H1 (cell line): ENCODE data around the gene CCDC73. TPM values are rescaled to one million over a fixed set of nuclear protein-coding genes. Genes with fewer than 3 reads are reported as not detected.

ENCODE experiments used
- CTCF ChIA-PET: fragments of 300-600 bp; sonication (Branson Sonifier 250); formaldehyde crosslinking; loops from one replicate; lab custom pipeline; 2021; ENCODE audit not compliant: partially characterized antibody; lab: Charles Lee
- POLR2A ChIA-PET: fragments of 300-600 bp; sonication (Branson Sonifier 250); formaldehyde crosslinking; loops from one replicate; lab custom pipeline; 2021; ENCODE audit warnings: inconsistent platforms; ENCODE audit not compliant: partially characterized antibody; lab: Charles Lee
- DNase-seq, 2 experiments: peaks; one replicate each; pipeline versions ENCODE4 v3.0.0 to v3.0.0-alpha.2; 2010 to 2022; ENCODE audit warnings: low spot score in 2 of 2, low read depth in 1 of 2, mixed read lengths in 1 of 2
- FAIRE-seq: peaks from 2 replicates; lab custom pipeline; 2011; peaks lifted over from hg19 to GRCh38; lab: Jason Lieb, UNC
- H2AFZ ChIP-seq: 2 replicates; pipeline ENCODE4 v1.8.1; 2012; ENCODE audit warnings: low read length, inconsistent platforms
- H2AK5ac ChIP-seq: 2 replicates; pipeline ENCODE4 v1.6.1; 2013; ENCODE audit warnings: low read depth, low read length
- H2BK120ac ChIP-seq: replicated peaks from 2 replicates; pipeline ENCODE3; 2013; ENCODE audit warnings: low read depth, low read length, inconsistent platforms
- H2BK12ac ChIP-seq: 2 replicates; pipeline ENCODE4 v1.6.1; 2013; ENCODE audit warnings: low read depth, low read length
- H2BK15ac ChIP-seq: 2 replicates; pipeline ENCODE4 v1.6.1; 2013; ENCODE audit warnings: low read length
- H2BK20ac ChIP-seq: 2 replicates; pipeline ENCODE4 v1.6.1; 2013; ENCODE audit warnings: low read length
- H2BK5ac ChIP-seq: 2 replicates; pipeline ENCODE4 v1.6.1; 2013; ENCODE audit warnings: low read depth, low read length
- H3K14ac ChIP-seq: 2 replicates; pipeline ENCODE4 v1.6.1; 2013; ENCODE audit warnings: inconsistent platforms; ENCODE audit not compliant: insufficient read length
- H3K18ac ChIP-seq: 2 replicates; pipeline ENCODE4 v1.6.1; 2013; ENCODE audit warnings: low read length; ENCODE audit errors: extremely low read depth
- H3K23ac ChIP-seq: 2 replicates; pipeline ENCODE4 v1.6.1; 2013; ENCODE audit warnings: inconsistent platforms; ENCODE audit not compliant: insufficient read length
- H3K23me2 ChIP-seq: 2 replicates; pipeline ENCODE4 v1.6.1; 2013; ENCODE audit warnings: low read depth, low read length
- H3K27ac ChIP-seq: 2 replicates; pipeline ENCODE4 v1.6.1; 2011; ENCODE audit warnings: low read depth, low read length, inconsistent platforms
- H3K27me3 ChIP-seq, 4 experiments: replicated peaks in 1 of 4; 1 replicate in 1 of 4; 2 replicates in 3 of 4; pipeline versions ENCODE4 v1.6.1 to v1.8.1; 2011 to 2013; ENCODE audit warnings: low read length in 3 of 4, mild to moderate bottlenecking in 3 of 4, inconsistent platforms in 2 of 4, mixed read lengths in 2 of 4, moderate library complexity in 1 of 4; ENCODE audit not compliant: control insufficient read depth in 3 of 4, insufficient read depth in 3 of 4; ENCODE audit errors: extremely low read depth in 1 of 4
- H3K36me3 ChIP-seq, 4 experiments: 2 replicates each; pipeline versions ENCODE4 v1.6.1 to v1.8.1; 2011 to 2013; ENCODE audit warnings: mild to moderate bottlenecking in 4 of 4, low read length in 3 of 4, moderate library complexity in 2 of 4, control low read depth in 1 of 4, inconsistent platforms in 1 of 4; ENCODE audit not compliant: insufficient read depth in 4 of 4, control insufficient read depth in 2 of 4
- H3K4ac ChIP-seq: replicated peaks from 2 replicates; pipeline ENCODE3; 2013; ENCODE audit warnings: low read length, low read depth, mixed read lengths, inconsistent platforms; ENCODE audit not compliant: insufficient read length
- H3K4me1 ChIP-seq, 4 experiments: replicated peaks in 1 of 4; 1 replicate in 1 of 4; 2 replicates in 3 of 4; pipeline versions ENCODE4 v1.6.1 to v1.8.1; 2011 to 2013; ENCODE audit warnings: low read length in 3 of 4, inconsistent platforms in 2 of 4, mixed read lengths in 1 of 4; ENCODE audit not compliant: insufficient read depth in 4 of 4, control insufficient read depth in 3 of 4
- H3K4me2 ChIP-seq, 2 experiments: 2 replicates each; pipeline versions ENCODE4 v1.6.1 to v1.8.1; 2011 to 2013; ENCODE audit warnings: low read depth in 2 of 2, low read length in 2 of 2, control low read depth in 1 of 2, inconsistent platforms in 1 of 2, mild to moderate bottlenecking in 1 of 2; ENCODE audit not compliant: insufficient read depth in 1 of 2
- H3K4me3 ChIP-seq, 4 experiments: fragments of 200-600, 300-600 bp in 1 of 4; sonication (generic), shearing (Covaris generic), sonication (Bioruptor Twin) in 1 of 4; 2 replicates each; pipeline versions ENCODE4 v1.5.1 to v1.8.1; 2011 to 2016; ENCODE audit warnings: low read length in 4 of 4, low read depth in 3 of 4, control low read depth in 2 of 4, inconsistent platforms in 2 of 4, mild to moderate bottlenecking in 2 of 4, mixed read lengths in 1 of 4, moderate library complexity in 1 of 4; ENCODE audit not compliant: insufficient read depth in 2 of 4; ENCODE audit errors: extremely low read depth in 1 of 4
- H3K56ac ChIP-seq: replicated peaks from 2 replicates; pipeline ENCODE3; 2013; ENCODE audit warnings: low read depth, mild to moderate bottlenecking, mixed read lengths, low read length, inconsistent platforms; ENCODE audit not compliant: insufficient read length
- H3K79me1 ChIP-seq: 2 replicates; pipeline ENCODE4 v1.6.1; 2013; ENCODE audit warnings: low read depth, low read length, control low read depth
- H3K79me2 ChIP-seq, 2 experiments: 2 replicates each; pipeline versions ENCODE4 v1.6.1 to v1.8.1; 2012 to 2013; ENCODE audit warnings: low read length in 2 of 2, mild to moderate bottlenecking in 2 of 2, inconsistent platforms in 1 of 2; ENCODE audit not compliant: insufficient read depth in 2 of 2, control insufficient read depth in 1 of 2
- H3K9ac ChIP-seq, 4 experiments: replicated peaks in 1 of 4; 1 replicate in 1 of 4; 2 replicates in 3 of 4; pipeline versions ENCODE4 v1.6.1 to v1.8.1; 2011 to 2013; ENCODE audit warnings: low read depth in 3 of 4, low read length in 3 of 4, control low read depth in 2 of 4, mild to moderate bottlenecking in 2 of 4, moderate library complexity in 2 of 4, inconsistent platforms in 1 of 4; ENCODE audit errors: extremely low read depth in 1 of 4
- H3K9me3 ChIP-seq, 2 experiments: 2 replicates each; pipeline versions ENCODE4 v1.6.1 to v1.8.1; 2012 to 2013; ENCODE audit warnings: mild to moderate bottlenecking in 2 of 2, moderate library complexity in 2 of 2, control low read depth in 1 of 2, inconsistent platforms in 1 of 2, low read depth in 1 of 2, low read length in 1 of 2, mixed read lengths in 1 of 2; ENCODE audit not compliant: insufficient read depth in 2 of 2
- H4K20me1 ChIP-seq, 2 experiments: replicated peaks in 1 of 2; 2 replicates each; pipeline versions ENCODE3 to v1.8.1; 2011 to 2013; ENCODE audit warnings: inconsistent platforms in 2 of 2, low read length in 2 of 2, mild to moderate bottlenecking in 1 of 2; ENCODE audit not compliant: insufficient read depth in 2 of 2, control insufficient read depth in 1 of 2
- H4K5ac ChIP-seq: 2 replicates; pipeline ENCODE4 v1.6.1; 2013; ENCODE audit warnings: low read length, low read depth, mixed read lengths, inconsistent platforms; ENCODE audit not compliant: insufficient read length
- H4K8ac ChIP-seq: 2 replicates; pipeline ENCODE4 v1.8.0; 2013; ENCODE audit warnings: mild to moderate bottlenecking, moderate library complexity, low read length, inconsistent platforms; ENCODE audit not compliant: insufficient read depth; ENCODE audit errors: extremely low read depth
- H4K91ac ChIP-seq: replicated peaks from 2 replicates; pipeline ENCODE3; 2013; ENCODE audit warnings: low read length, mixed read lengths, inconsistent platforms; ENCODE audit not compliant: insufficient read length
- CBX8 ChIP-seq: fragments of 300-800, 300-1000 bp; sonication (generic); IDR thresholded peaks from 2 replicates; pipeline ENCODE4 v1.7.1; 2016; ENCODE audit warnings: low read depth, low read length, borderline replicate concordance
- CEBPB ChIP-seq: IDR thresholded peaks from 2 replicates; pipeline ENCODE4 v1.6.1; 2012; ENCODE audit warnings: low read depth, low read length
- EP300 ChIP-seq, 2 experiments: IDR thresholded peaks; 1 replicate in 1 of 2; 2 replicates in 1 of 2; pipeline ENCODE4 v1.6.1; 2011 to 2012; ENCODE audit warnings: low read depth in 2 of 2, low read length in 2 of 2, mild to moderate bottlenecking in 2 of 2, borderline replicate concordance in 1 of 2, inconsistent platforms in 1 of 2, moderate library complexity in 1 of 2
- EZH2 ChIP-seq: fragments of 200-600 bp; sonication (generic); IDR thresholded peaks from 2 replicates; pipeline ENCODE4 v1.7.1; 2012; ENCODE audit warnings: low read depth, mild to moderate bottlenecking, moderate library complexity, low read length, inconsistent platforms; ENCODE audit not compliant: severe bottlenecking
- KDM1A ChIP-seq: fragments of 200-600, 300-600 bp; sonication (generic); IDR thresholded peaks from 2 replicates; pipeline ENCODE4 v1.7.1; 2016; ENCODE audit warnings: mild to moderate bottlenecking, low read length, borderline replicate concordance
- POLR2A ChIP-seq, 2 experiments: IDR thresholded peaks; 1 replicate in 1 of 2; 2 replicates in 1 of 2; pipeline ENCODE4 v1.6.1; 2011; ENCODE audit warnings: low read depth in 2 of 2, low read length in 2 of 2, mild to moderate bottlenecking in 2 of 2; ENCODE audit errors: control extremely low read depth in 1 of 2
- POU5F1 ChIP-seq: IDR thresholded peaks from 2 replicates; pipeline ENCODE4 v1.6.1; 2011; ENCODE audit warnings: low read depth, mild to moderate bottlenecking, low read length, moderate library complexity
- RAD21 ChIP-seq, 2 experiments: IDR thresholded peaks in 1 of 2; conservative IDR thresholded peaks in 1 of 2; 2 replicates each; pipeline ENCODE4 v1.6.1; 2011; ENCODE audit warnings: low read depth in 2 of 2, low read length in 2 of 2, improper control_type of control experiment in 1 of 2, inconsistent platforms in 1 of 2, mild to moderate bottlenecking in 1 of 2, moderate library complexity in 1 of 2
- RFX5 ChIP-seq: IDR thresholded peaks from 2 replicates; pipeline ENCODE4 v1.6.1; 2011; ENCODE audit warnings: low read depth, low read length, improper control_type of control experiment, borderline replicate concordance
- RXRA ChIP-seq: IDR thresholded peaks from 2 replicates; pipeline ENCODE4 v1.6.1; 2011; ENCODE audit warnings: low read depth, mild to moderate bottlenecking, low read length, moderate library complexity; ENCODE audit not compliant: insufficient read depth
- SP4 ChIP-seq: IDR thresholded peaks from 2 replicates; pipeline ENCODE4 v1.6.1; 2012; ENCODE audit warnings: low read length, inconsistent platforms
- SUZ12 ChIP-seq: fragments of 200-600 bp; sonication (generic); IDR thresholded peaks from 2 replicates; pipeline ENCODE4 v1.6.1; 2012; ENCODE audit warnings: mild to moderate bottlenecking, inconsistent platforms, low read length, moderate library complexity, mixed read lengths
- WGBS, 2 experiments: shearing (Covaris generic) in 1 of 2; methylation state at CpG; one replicate each; pipeline versions ENCODE4 v1.1.6 to v1.1.7; 2013 to 2015; ENCODE audit warnings: low lambda C conversion rate in 2 of 2, mixed read lengths in 2 of 2, inconsistent platforms in 1 of 2, low coverage in 1 of 2, missing lambda C conversion rate in 1 of 2; ENCODE audit not compliant: insufficient replicate concordance in 2 of 2, insufficient coverage in 1 of 2, insufficient read length in 1 of 2; ENCODE audit errors: extremely low coverage in 1 of 2, missing lambda C conversion rate in 1 of 2; 5-methylcytosine and 5-hydroxymethylcytosine counted together
- polyA plus RNA-seq, 7 experiments: library from polyadenylated mRNA; depleted of rRNA in 3 of 7; stranded (reverse) in 5 of 7; unstranded in 2 of 7; fragments of >200 nt in 5 of 7; fragments of 200-250 nt in 2 of 7; gene quantifications; 1 replicate in 5 of 7; 2 replicates in 1 of 7; 4 replicates in 1 of 7; pipeline versions ENCODE4 v1.2.1 to v1.2.3, GENCODE V29; 2011 to 2013; ENCODE audit warnings: missing spikeins in 2 of 7, mixed read lengths in 2 of 7
- total RNA-seq: library from RNA; stranded (reverse); fragmentation: NEBNext Ultra II Directional; extraction: Animal tissue kit (Norgen Biotek cat#: 25700); gene quantifications from 2 replicates; pipeline ENCODE4 v1.2.1, GENCODE V29; 2021

CCDC73 gene
- total and polyA plus RNA-seq, 2 of the 8 experiments (the other 6 are each of a cell fraction or from before 2014, with no cell fraction given) = not detected

GRCh38 chr11:32580967-32581366 is 213.5 kb downstream of the CCDC73 start:
- FAIRE-seq (no peak), DNase-seq (no peak)
- WGBS, 2 experiments = 75% methylated on average over 2 of the region's 2 CpGs; no CpG with 5 or more reads in 1 of the 2 experiments
- Histone ChIP-seq H3K23ac (no peak overlapping the region), H3K36me3 (no peaks in the 10 kb centered on the region), H3K27me3 (no peaks in the 10 kb centered on the region), H3K14ac (no peak overlapping the region), H3K4me3 (no peak overlapping the region), H3K18ac (peak overlapping the region; percentile 1; the same call in 1 of the 2 replicates), H3K23me2 (peaks cover 5% of the 10 kb centered on the region; the same call in 1 of the 2 replicates), H4K8ac (no peak overlapping the region), H3K9me3 (no peaks in the 10 kb centered on the region), H3K79me1 (no peaks in the 10 kb centered on the region; the same call in none of the 2 replicates), H3K27ac (no peak overlapping the region), H3K4ac (no peak overlapping the region), H2BK20ac (no peak overlapping the region), H3K79me2 (peaks cover 22 to 23% of the 10 kb centered on the region in 2 experiments), H2BK5ac (no peak overlapping the region), H4K20me1 (peaks cover 0 to 5% of the 10 kb centered on the region in 2 experiments), H4K91ac (no peak overlapping the region), H3K4me1 (peaks cover 0 to 2% (median under 1%) of the 10 kb centered on the region in 4 experiments; a peak in 3 of 7 replicates), H3K4me2 (no peak overlapping the region), H4K5ac (peak overlapping the region; percentile 22), H2BK120ac (no peak overlapping the region), H3K9ac (no peak overlapping the region), H2BK15ac (0 out of 2 replicates have a peak overlapping the region, but pooled peaks have one; percentile 40), H2BK12ac (no peak overlapping the region), H2AK5ac (no peak overlapping the region), H3K56ac (no peak overlapping the region), H2AFZ (peak overlapping the region; percentile 72; the same call in 1 of the 2 replicates)
- TF ChIP-seq CEBPB (no peak), RAD21 (IDR thresholded peaks at IDR 0.05 in 1 of 2, conservative IDR thresholded peaks at IDR 0.05 in 1 of 2; ENCODE audit: low read depth in 2 of 2, low read length in 2 of 2) (no peak), KDM1A (no peak), RXRA (no peak), EZH2 (no peak), SUZ12 (no peak), SP4 (no peak), POLR2A (IDR thresholded peaks at IDR 0.05; ENCODE audit: control extremely low read depth in 1 of 2, low read depth in 2 of 2, low read length in 2 of 2) (no peak), RFX5 (no peak), POU5F1 (no peak), CBX8 (no peak), EP300 (IDR thresholded peaks at IDR 0.05; ENCODE audit: borderline replicate concordance in 1 of 2, low read depth in 2 of 2, low read length in 2 of 2) (no peak)
- POLR2A ChIA-PET = no interaction called here
- CTCF ChIA-PET = no interaction called here
